Fibroblast of lung (primary cell): ENCODE data around the gene ARMC3. TPM values are rescaled to one million over a fixed set of nuclear protein-coding genes. Genes with fewer than 3 reads are reported as not detected.
"Not testable (repeated sequence)": the region's sequence is repeated elsewhere in the genome, so short reads cannot be mapped to it uniquely, and the experiment has no call there.

Experiments used
- DNase-seq, 2 donors: peaks; one replicate each; pipeline versions ENCODE4 v3.0.0 to v3.0.0-alpha.2; 2010; ENCODE audit warnings: low read depth in 2 of 2
- H2AFZ ChIP-seq: 2 replicates; pipeline ENCODE4 v1.5.1; 2012; ENCODE audit warnings: low read length, control low read depth, inconsistent platforms
- H3K27ac ChIP-seq: 2 replicates; pipeline ENCODE4 v1.5.1; 2011; ENCODE audit warnings: low read length, control low read depth; ENCODE audit not compliant: insufficient read depth
- H3K27me3 ChIP-seq: 2 replicates; pipeline ENCODE4 v1.5.1; 2011; ENCODE audit warnings: mild to moderate bottlenecking, low read length; ENCODE audit not compliant: control insufficient read depth, insufficient read depth
- H3K36me3 ChIP-seq: 2 replicates; pipeline ENCODE4 v1.5.1; 2011; ENCODE audit warnings: low read length; ENCODE audit not compliant: control insufficient read depth, insufficient read depth
- H3K4me1 ChIP-seq: 2 replicates; pipeline ENCODE4 v1.5.1; 2011; ENCODE audit warnings: low read length; ENCODE audit not compliant: control insufficient read depth, insufficient read depth; ENCODE audit errors: extremely low read depth
- H3K4me2 ChIP-seq: 2 replicates; pipeline ENCODE4 v1.5.1; 2011; ENCODE audit warnings: low read length, control low read depth; ENCODE audit not compliant: insufficient read depth; ENCODE audit errors: extremely low read depth
- H3K4me3 ChIP-seq, 4 experiments: fragments of 200-600 bp in 1 of 4; sonication (generic) in 1 of 4; replicated peaks in 1 of 4; 2 replicates each; pipeline ENCODE4 v1.5.1; 2011 to 2016; ENCODE audit warnings: low read length in 4 of 4, low read depth in 3 of 4, mild to moderate bottlenecking in 3 of 4, control low read depth in 2 of 4, inconsistent platforms in 1 of 4, mixed read lengths in 1 of 4; ENCODE audit not compliant: insufficient read depth in 1 of 4; ENCODE audit errors: control extremely low read depth in 1 of 4
- H3K79me2 ChIP-seq: 2 replicates; pipeline ENCODE4 v1.5.1; 2012; ENCODE audit warnings: mild to moderate bottlenecking, low read length, inconsistent platforms; ENCODE audit not compliant: control insufficient read depth, insufficient read depth
- H3K9ac ChIP-seq: 2 replicates; pipeline ENCODE4 v1.5.1; 2011; ENCODE audit warnings: mild to moderate bottlenecking, low read length, control low read depth; ENCODE audit not compliant: insufficient read depth
- H3K9me3 ChIP-seq: 2 replicates; pipeline ENCODE4 v1.5.1; 2012; ENCODE audit warnings: low read depth, low read length; ENCODE audit not compliant: control insufficient read depth, insufficient read depth
- H4K20me1 ChIP-seq: 2 replicates; pipeline ENCODE4 v1.5.1; 2011; ENCODE audit warnings: low read length; ENCODE audit not compliant: control insufficient read depth, insufficient read depth; ENCODE audit errors: extremely low read depth
- EZH2 ChIP-seq: IDR thresholded peaks from 2 replicates; pipeline ENCODE4 v1.5.1; 2012; ENCODE audit warnings: low read length, control low read depth, mild to moderate bottlenecking; ENCODE audit errors: missing control alignments
- polyA plus RNA-seq, 2 donors: library from polyadenylated mRNA; depleted of rRNA in 1 of 2; stranded (reverse) in 1 of 2; unstranded in 1 of 2; fragments of >200 nt; gene quantifications; 2 replicates each; pipeline ENCODE4 v1.2.1, GENCODE V29; 2011 to 2012; ENCODE audit warnings: missing spikeins in 1 of 2
- total RNA-seq: library from RNA; depleted of rRNA; stranded (reverse); fragments of >200 nt; gene quantifications from 2 replicates; pipeline ENCODE4 v1.2.1, GENCODE V29; 2014
- TF ChIP-seq, protein P1 (sequence below), 2 donors: IDR thresholded peaks in 1 of 2; conservative IDR thresholded peaks in 1 of 2; 1 replicate in 1 of 2; 2 replicates in 1 of 2; pipeline ENCODE4 v1.5.1; 2011 to 2012; ENCODE audit warnings: low read length in 2 of 2, control low read depth in 1 of 2, inconsistent platforms in 1 of 2, low read depth in 1 of 2, mild to moderate bottlenecking in 1 of 2

Gene ARMC3
- total and polyA plus RNA-seq, 2 donors (not counting 1 experiment from before 2014, with no cell fraction given): not detected

DNA sequence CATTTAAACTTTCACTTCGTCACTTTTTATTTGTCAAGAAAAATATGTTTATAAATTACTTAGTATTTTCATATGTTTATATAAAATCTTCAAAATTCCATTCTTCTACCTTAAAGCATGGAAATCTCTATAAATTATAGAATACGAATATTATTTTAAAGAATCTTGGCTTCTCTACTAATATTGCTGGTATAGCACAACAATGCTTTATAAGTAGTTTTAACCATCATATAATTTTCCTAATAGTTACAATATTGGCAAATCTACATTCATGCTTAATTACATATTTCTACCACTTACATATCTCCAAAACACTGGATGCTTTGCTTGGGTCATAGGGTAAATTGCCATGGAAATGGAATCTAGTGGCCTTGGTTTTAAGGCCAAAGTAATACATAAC is 21.1 kb upstream of the ARMC3 start:
- TF ChIP-seq, protein P1, sequence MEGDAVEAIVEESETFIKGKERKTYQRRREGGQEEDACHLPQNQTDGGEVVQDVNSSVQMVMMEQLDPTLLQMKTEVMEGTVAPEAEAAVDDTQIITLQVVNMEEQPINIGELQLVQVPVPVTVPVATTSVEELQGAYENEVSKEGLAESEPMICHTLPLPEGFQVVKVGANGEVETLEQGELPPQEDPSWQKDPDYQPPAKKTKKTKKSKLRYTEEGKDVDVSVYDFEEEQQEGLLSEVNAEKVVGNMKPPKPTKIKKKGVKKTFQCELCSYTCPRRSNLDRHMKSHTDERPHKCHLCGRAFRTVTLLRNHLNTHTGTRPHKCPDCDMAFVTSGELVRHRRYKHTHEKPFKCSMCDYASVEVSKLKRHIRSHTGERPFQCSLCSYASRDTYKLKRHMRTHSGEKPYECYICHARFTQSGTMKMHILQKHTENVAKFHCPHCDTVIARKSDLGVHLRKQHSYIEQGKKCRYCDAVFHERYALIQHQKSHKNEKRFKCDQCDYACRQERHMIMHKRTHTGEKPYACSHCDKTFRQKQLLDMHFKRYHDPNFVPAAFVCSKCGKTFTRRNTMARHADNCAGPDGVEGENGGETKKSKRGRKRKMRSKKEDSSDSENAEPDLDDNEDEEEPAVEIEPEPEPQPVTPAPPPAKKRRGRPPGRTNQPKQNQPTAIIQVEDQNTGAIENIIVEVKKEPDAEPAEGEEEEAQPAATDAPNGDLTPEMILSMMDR (conservative IDR thresholded peaks at IDR 0.05 in 1 of 2, IDR thresholded peaks at IDR 0.05 in 1 of 2; ENCODE audit: low read depth in 1 of 2, low read length in 2 of 2): no peak
- no peak for TF ChIP-seq EZH2
- Histone ChIP-seq H3K9me3 (no peaks in the 10 kb centered on the region), H3K9ac (no peak overlapping the region), H3K4me2 (no peak overlapping the region), H3K79me2 (no peaks in the 10 kb centered on the region), H3K4me1 (no peaks in the 10 kb centered on the region), H3K27me3 (no peaks in the 10 kb centered on the region), H2AFZ (no peak overlapping the region), H3K27ac (no peak overlapping the region), H3K36me3 (no peaks in the 10 kb centered on the region), H3K4me3 (no peak overlapping the region), H4K20me1 (no peaks in the 10 kb centered on the region)
- DNase-seq: no peak

DNA sequence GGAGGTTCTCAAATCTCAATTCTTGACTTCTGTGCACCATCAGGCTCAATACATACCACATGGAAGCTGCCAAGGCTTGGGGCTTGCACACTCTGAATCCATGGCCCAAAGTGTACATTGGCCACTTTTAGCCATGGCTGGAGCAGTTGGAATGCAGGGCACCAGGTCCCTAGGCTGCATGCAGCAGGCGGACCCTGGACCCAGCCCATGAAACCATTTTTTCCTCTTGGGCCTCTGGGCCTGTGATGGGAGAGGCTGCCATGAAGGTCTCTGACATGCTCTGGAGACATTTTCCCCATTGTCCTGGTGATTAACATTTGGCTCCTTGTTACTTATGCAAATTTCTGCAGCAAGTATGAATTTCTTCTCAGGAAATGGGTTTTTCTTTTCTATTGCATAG is 19.0 kb upstream of the ARMC3 start:
- no peak for TF ChIP-seq EZH2
- TF ChIP-seq, protein P1 (conservative IDR thresholded peaks at IDR 0.05 in 1 of 2, IDR thresholded peaks at IDR 0.05 in 1 of 2; ENCODE audit: low read depth in 1 of 2, low read length in 2 of 2): no peak
- no peak overlapping the region for H3K27ac ChIP-seq
- no peaks in the 10 kb centered on the region for H4K20me1 ChIP-seq
- no peak overlapping the region for H3K4me2 ChIP-seq
- no peaks in the 10 kb centered on the region for H3K79me2 ChIP-seq
- H3K4me3 ChIP-seq: no peak overlapping the region
- no peaks in the 10 kb centered on the region for H3K27me3 ChIP-seq
- H3K9ac ChIP-seq: no peak overlapping the region
- no peaks in the 10 kb centered on the region for H3K4me1 ChIP-seq
- no peak for DNase-seq
- H2AFZ ChIP-seq: no peak overlapping the region
- H3K36me3 ChIP-seq: no peaks in the 10 kb centered on the region
- H3K9me3 ChIP-seq: no peaks in the 10 kb centered on the region

DNA sequence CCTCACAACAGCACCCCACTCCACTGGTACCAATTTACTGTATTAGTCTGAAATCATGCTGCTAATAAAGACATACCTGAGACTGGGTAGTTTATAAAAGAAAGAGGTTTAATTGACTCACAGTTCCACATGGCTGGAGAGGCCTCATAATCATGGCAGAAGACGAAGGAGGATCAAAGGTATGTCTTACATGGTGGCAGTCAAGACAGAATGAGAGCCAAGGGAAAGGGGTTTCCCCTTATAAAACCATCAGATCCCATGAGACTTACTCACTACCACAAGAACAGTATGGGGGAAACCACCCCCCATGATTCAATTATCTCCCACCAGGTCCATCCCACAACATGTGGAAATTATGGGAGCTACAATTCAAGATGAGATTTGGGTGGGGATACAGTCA is 18.2 kb upstream of the ARMC3 start:
- H3K4me1 ChIP-seq, H3K9me3 ChIP-seq, H3K36me3 ChIP-seq, DNase-seq, H3K27ac ChIP-seq, H3K4me2 ChIP-seq, H3K9ac ChIP-seq, H3K27me3 ChIP-seq, H3K79me2 ChIP-seq, H4K20me1 ChIP-seq, H2AFZ ChIP-seq, H3K4me3 ChIP-seq: not testable (repeated sequence)
